BJ (cell line): Measurements from ENCODE around the gene PYDC1. TPM values are rescaled to one million over a fixed set of nuclear protein-coding genes. Genes with fewer than 3 reads are reported as not detected.
"Not testable (repeated sequence)": the region's sequence is repeated elsewhere in the genome, so short reads cannot be mapped to it uniquely, and the experiment has no call there.

ENCODE experiments used
- CTCF ChIA-PET: fragments of 350-600 bp; formaldehyde crosslinking; extraction: SDS; loops from one replicate; lab custom pipeline; 2021; ENCODE audit warnings: antibody characterized with exemption, inconsistent platforms; lab: Yijun Ruan, JAX
- POLR2A ChIA-PET: fragments of 300-600 bp; sonication (Branson Sonifier 250); formaldehyde crosslinking; extraction: SDS; loops from one replicate; lab custom pipeline; 2021; ENCODE audit warnings: antibody characterized with exemption; lab: Charles Lee
- DNase-seq: peaks from one replicate; pipeline ENCODE4 v3.0.0-alpha.2; 2011; ENCODE audit warnings: low read depth
- H3K27me3 ChIP-seq: 2 replicates; pipeline ENCODE4 v1.6.0; 2011; ENCODE audit warnings: low read length; ENCODE audit not compliant: control insufficient read depth, insufficient read depth
- H3K36me3 ChIP-seq: 2 replicates; pipeline ENCODE4 v1.5.1; 2011; ENCODE audit warnings: low read length; ENCODE audit not compliant: control insufficient read depth, insufficient read depth
- H3K4me3 ChIP-seq: 2 replicates; pipeline ENCODE4 v1.5.1; 2011; ENCODE audit warnings: low read depth, mild to moderate bottlenecking, control low read depth, low read length
- CTCF ChIP-seq: IDR thresholded peaks from 2 replicates; pipeline ENCODE4 v1.5.1; 2011; ENCODE audit warnings: low read depth, mild to moderate bottlenecking, control low read depth, inconsistent platforms, low read length, moderate library complexity; ENCODE audit not compliant: insufficient read depth
- polyA plus RNA-seq: library from polyadenylated mRNA; depleted of rRNA; stranded (reverse); fragments of >200 nt; gene quantifications from 2 replicates; pipeline ENCODE4 v1.2.3, GENCODE V29; 2011

PYDC1 gene
- polyA plus RNA-seq, 1 experiment = not detected

DNA sequence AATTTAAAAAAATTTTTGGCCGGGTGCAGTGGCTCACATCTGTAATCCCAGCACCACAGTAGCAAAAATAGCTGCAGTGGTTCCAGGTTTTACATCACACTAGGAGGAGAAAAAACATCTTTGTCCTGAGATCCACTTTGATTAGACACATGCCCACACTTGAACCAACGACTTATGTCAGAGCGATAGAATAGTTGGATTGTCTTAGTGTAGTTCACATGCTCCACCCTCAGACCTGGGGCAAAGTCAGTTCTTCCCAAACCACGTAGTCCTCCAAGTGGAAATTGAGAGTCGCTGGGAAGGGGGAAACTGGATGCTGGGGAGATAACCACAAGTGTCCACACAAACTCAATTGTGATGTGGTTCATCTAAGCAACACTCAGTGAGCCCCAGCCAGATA is 31.4 kb upstream of the PYDC1 start:
- no peak for TF ChIP-seq CTCF
- no peak overlapping the region for H3K4me3 ChIP-seq
- DNase-seq = no peak
- H3K27me3 ChIP-seq = 0 out of 2 replicates have a peak, but pooled peaks cover 4% of the 10 kb centered on the region
- H3K36me3 ChIP-seq = no peaks in the 10 kb centered on the region
- CTCF ChIA-PET = interaction anchor here (1.0 kb wide), 1 partner anchor 37 kb away, joined by 3 read pairs; no protein-coding TSS in a partner anchor
- POLR2A ChIA-PET = no interaction called here

GRCh38 chr16:31246296-31246695 is 29.4 kb upstream of the PYDC1 start:
- ChIA-PET CTCF (interaction anchor here (0.7 kb wide), 1 partner anchor 205 kb away, joined by 3 read pairs; no protein-coding TSS in a partner anchor), POLR2A (no interaction called here)
- DNase-seq = no peak
- Histone ChIP-seq H3K27me3 (peaks cover 3% of the 10 kb centered on the region; the same call in 1 of the 2 replicates), H3K36me3 (no peaks in the 10 kb centered on the region), H3K4me3 (no peak overlapping the region)
- TF ChIP-seq CTCF = no peak

- H3K36me3 ChIP-seq, H3K4me3 ChIP-seq, DNase-seq, H3K27me3 ChIP-seq, CTCF ChIA-PET, POLR2A ChIA-PET: not testable (repeated sequence)
Measured at GRCh38 chr16:31245598-31245997, 28.7 kb upstream of the PYDC1 start.

DNA sequence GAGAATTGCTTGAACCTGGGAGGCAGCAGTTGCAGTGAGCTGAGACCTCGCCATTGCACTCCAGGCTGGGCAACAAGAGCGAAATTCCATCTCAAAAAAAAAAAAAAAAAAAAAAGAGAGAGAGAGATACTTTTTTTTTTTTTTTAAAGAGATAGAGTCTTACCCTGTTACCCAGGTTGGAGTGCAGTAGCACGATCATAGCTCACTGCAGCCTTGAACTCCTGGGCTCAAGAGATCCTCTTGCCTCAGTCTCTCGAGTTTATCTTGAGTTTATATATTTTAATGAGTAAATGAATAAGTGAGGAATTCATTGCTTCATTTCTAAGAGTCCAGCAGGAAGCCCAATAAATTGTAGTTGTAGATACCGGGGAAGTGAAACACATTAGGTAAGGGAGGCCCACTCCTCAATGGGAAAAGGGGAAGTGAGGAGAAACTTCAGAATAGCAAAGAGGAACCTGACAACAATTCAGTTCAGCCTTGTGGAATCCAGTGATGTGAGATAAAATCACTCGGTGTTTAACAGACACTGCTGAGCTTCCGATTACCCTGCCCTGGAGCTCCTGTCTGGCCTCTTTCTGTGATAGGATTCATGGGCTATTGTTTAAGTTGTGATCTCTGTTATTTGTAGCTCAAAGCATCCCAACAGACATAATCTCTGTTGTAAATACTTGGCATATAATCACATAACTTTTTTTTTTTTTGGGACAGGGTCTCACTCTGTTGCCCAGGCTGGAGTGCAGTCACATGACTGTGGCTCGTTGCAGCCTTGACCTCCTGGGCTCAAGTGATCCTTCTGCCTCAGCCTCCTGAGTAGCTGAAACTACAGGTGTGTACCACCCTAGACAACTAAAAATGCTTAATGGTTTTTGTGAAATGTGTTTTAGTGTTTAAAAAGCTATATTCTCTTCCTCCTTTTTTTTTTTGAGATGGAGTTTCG is 27.1 kb upstream of the PYDC1 start:
- Histone ChIP-seq H3K36me3 (no peaks in the 10 kb centered on the region), H3K4me3 (no peak overlapping the region), H3K27me3 (peaks cover 2% of the 10 kb centered on the region; the same call in 1 of the 2 replicates)
- ChIA-PET POLR2A (interaction anchor here (0.6 kb wide), 1 partner anchor 77 kb away, joined by 9 read pairs; no protein-coding TSS in a partner anchor), CTCF (interaction anchor here (0.7 kb wide), 1 partner anchor 437 kb away, joined by 3 read pairs; no protein-coding TSS in a partner anchor)
- no peak for DNase-seq
- no peak for TF ChIP-seq CTCF

DNA sequence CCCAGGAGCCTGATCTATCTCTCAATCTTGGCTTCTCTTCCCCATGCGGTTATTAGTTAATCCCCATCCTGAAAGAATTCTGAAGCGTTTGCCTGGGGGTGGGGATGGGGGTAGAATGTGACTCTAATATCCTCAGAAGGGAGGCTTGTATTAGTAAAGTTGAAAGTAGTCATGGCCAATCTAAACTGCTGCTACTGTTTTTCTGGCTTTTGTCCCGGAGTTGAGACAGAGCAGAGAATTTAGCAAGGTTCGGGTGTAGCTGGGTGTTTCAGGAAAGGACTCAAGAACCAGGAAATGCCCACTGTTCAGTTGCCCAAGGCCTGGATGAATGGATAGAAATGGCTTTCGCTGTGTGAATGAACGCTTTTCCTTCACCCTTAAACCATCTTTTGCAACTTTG is 25.3 kb upstream of the PYDC1 start:
- TF ChIP-seq CTCF = no peak
- DNase-seq = no peak
- CTCF ChIA-PET = no interaction called here

More for the DNA sequence above, 25.3 kb upstream of the PYDC1 start:
- H3K36me3 ChIP-seq = no peaks in the 10 kb centered on the region
- H3K4me3 ChIP-seq = no peak overlapping the region
- no peaks in the 10 kb centered on the region; the same call in 1 of the 2 replicates for H3K27me3 ChIP-seq
- POLR2A ChIA-PET = no interaction called here
